ENCODE measurements around the gene TSTD1. TPM values are rescaled to one million over a fixed set of nuclear protein-coding genes. Genes with fewer than 3 reads are reported as not detected.
A peak's percentile ranks its signal among the peaks of the same experiment; 100 is the strongest.
"Not testable (repeated sequence)": the region's sequence is repeated elsewhere in the genome, so short reads cannot be mapped to it uniquely, and the experiment has no call there.

The TSTD1 gene
- polyA plus RNA-seq, 3 donors = 61.6 to 79.0 (median 67.7) TPM

DNA sequence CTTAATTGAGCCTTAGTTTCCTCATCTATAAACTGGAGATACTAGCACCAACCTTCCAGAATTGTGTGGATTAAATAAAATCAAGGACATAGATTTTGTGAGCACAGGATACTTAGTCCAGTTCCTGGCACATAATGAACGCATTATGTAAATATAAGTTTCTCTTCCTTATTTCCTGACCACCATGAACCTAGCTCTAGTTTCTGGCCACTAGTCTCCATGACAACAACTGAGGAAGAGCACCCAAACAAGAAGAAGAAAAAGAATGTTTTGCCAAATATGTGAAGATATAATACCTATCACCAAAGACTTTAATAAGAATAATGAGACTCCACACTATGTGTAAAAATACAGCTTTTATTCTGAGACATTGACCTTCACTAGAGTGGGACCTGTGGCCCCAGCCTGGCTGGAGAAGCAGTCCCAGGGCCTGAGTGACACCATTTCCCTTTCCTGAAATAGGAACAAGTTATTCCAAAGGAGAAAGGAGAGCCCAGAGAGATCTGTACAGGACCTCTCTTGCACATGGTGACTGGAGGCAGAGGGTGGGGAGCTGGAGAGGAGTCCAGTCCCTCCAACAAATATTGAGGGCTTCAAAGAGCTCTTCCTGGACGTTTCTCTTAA is 8.0 kb upstream of the TSTD1 start:
- no peak for DNase-seq

GRCh38 chr1:161045736-161046604 is 7.2 kb upstream of the TSTD1 start, which contains the start of gene USF1:
Gene USF1, minus strand, starts transcription at chr1:161045977. Its CDS starts 2,702 bp downstream, at chr1:161043275.
- DNase-seq = peak; percentile 98

DNA sequence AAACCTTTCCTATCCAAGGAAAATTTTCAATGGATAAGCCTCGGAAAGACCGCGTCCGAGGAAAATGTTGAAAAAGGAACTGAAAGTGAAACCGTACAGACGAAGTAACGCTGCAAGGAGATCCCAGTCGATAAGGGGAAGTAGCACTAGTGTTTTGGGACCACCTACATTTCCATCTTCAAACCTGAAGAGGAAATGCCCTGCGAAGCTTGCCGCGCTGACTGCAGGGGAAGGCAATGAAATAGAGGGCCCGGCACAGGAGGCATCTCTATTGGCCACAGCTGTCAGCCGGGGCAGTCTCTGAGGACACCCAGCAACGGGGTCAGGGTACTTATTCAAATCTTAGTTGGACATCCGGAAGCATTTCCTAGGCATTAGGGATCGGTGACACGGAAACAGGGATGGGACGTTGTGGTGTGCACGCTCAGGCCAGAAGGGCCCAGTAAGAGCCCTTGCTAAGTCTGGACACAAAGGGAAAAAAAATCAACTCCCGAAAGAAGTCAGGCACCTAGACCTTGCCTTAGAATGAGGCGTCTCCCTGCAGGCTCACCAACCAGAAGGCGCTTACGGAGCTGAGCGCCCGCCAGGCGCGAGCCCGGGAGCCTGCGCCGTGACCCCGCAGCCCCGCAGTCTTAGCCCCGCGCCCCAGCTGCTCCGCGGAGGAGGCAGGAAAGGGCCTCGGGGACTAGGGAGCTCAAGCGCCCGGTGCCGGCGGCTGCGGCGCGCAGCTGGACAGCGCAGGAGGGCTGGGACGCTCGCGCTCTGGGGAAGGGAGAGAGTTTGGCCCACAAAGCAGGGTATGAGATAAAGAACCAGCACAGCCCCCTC is 6.4 kb upstream of the TSTD1 start:
- DNase-seq = peak; percentile 69

GRCh38 chr1:161044535-161044907 is 5.8 kb upstream of the TSTD1 start:
- no peak for DNase-seq

DNA sequence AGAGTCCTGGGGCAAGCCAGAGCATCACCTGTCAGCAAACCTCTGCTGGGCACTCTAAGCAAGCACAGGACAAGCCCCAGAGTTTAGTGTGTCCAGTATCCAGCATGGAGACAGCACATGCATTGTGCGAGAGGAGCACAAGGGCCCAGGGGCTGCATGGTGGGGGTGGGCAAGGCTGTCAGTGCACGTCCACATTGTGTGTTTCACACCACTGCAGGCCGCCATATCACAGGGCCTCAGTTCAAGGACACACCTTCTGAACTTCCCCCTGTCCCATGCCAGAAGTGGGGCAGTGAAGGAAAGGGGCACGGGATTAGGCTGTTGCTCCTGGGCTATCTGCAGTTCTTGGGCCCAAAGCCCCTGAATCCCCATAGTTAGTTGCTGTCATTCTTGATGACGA is 782 bp upstream of the TSTD1 start:
- no peak for DNase-seq

- no peak for DNase-seq
Measured at GRCh38 chr1:161039154-161039545, 386 bp upstream of the TSTD1 start.

DNA sequence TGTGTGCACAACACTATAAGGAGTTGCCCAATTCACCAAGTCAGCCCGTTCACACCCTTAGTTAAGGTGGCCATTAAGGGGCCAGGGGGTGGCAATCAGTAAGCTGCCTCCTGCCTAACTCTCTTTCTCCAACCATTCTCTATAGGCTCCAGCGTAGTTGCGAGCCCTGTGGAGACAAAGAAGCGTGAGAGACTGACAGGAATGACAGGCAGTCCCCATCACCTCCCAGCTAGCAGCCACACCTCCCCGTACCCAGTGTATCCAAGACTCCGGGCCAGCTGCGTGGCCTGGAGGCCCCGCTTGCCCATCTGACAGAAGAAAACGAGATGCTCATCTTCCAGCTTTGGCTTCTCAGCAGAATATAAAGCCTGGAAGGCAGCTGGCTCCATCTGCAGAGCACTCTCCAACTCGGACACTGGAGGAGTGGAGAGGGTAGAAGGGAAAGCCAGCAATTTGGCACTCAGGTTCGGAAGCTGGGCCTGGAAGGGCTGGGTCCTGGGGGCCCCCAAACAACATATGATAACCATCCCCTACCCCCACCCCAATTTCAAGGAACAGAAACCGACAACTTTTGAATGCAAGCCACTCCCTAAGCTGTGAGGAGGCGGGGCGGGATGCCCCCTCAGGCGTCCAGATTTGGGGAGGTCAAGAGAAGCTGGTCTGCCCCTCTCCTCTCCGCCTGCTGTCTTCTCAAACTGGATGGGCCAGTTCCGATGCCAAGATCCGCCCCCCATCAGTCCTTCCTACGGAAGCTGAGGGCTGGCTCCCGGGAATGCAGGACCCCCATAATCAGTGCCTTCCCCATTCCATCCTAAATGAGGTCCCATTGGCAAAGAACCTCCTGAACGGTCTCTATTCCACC is 872 bp downstream of the TSTD1 start:
- no peak for DNase-seq

GRCh38 chr1:161033751-161034150 is 5.0 kb downstream of the TSTD1 start:
- DNase-seq = no peak

DNA sequence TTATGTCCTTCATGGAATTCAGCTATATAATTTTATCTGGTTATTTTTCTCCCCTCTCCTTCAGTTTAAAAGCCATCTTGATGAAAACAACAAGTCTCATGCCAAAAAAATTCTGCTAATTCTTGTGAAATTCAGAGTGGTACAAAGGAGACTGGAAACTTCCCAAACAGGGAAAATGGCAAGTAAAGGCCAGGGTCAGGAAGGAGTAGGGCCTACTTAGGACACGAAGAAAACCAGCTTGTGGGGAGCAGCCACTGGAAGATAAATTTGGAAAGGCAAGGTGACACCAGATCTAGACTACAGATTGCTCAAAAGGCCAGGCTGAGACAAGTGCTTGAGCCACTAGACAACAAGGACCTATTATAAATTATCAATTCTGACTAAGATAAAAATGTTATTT is 6.4 kb downstream of the TSTD1 start:
- no peak for DNase-seq

DNA sequence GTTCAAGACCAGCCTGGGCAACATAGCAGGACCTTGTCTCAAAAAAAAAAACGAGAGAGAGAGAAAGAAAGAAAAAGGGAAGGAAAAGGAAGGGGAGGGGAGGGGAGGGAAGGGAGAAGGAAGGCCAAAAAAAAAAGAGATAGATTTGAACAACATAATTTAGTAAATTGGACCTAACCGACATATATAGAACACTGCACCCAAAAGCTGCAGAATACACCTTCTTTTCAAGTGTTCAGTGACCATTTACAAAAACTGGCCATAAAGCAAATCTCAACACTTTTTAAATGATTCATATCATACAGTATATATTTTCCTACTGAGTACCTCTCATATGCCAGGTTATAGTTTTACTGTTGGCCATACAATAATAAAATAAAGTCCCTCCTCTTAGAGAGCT is 6.9 kb downstream of the TSTD1 start:
- no peak for DNase-seq

DNA sequence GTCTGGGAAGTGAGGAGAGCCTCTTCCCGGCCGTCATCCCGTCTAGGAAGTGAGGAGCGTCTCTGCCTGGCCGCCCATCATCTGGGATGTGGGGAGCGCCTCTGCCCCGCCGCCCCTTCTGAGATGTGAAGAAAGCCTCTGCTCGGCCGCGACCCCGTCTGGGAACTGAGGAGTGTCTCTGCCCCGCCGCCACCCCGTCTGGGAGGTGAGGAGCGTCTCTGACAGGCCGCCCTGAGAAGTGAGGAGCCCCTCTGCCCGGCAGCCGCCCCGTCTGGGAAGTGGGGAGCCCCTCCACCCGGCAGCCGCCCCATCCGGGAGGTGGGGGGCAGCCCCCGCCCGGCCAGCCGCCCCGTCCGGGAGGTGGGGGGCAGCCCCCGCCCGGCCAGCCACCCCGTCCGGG is 9.3 kb downstream of the TSTD1 start:
- not testable (repeated sequence) for DNase-seq

GRCh38 chr1:161026954-161027353 is 11.8 kb downstream of the TSTD1 start:
- DNase-seq = not testable (repeated sequence)

- not testable (repeated sequence) for DNase-seq
Measured at GRCh38 chr1:161022432-161022831, 16.3 kb downstream of the TSTD1 start.

GRCh38 chr1:161021970-161022353 is 16.8 kb downstream of the TSTD1 start:
- DNase-seq = no peak

DNA sequence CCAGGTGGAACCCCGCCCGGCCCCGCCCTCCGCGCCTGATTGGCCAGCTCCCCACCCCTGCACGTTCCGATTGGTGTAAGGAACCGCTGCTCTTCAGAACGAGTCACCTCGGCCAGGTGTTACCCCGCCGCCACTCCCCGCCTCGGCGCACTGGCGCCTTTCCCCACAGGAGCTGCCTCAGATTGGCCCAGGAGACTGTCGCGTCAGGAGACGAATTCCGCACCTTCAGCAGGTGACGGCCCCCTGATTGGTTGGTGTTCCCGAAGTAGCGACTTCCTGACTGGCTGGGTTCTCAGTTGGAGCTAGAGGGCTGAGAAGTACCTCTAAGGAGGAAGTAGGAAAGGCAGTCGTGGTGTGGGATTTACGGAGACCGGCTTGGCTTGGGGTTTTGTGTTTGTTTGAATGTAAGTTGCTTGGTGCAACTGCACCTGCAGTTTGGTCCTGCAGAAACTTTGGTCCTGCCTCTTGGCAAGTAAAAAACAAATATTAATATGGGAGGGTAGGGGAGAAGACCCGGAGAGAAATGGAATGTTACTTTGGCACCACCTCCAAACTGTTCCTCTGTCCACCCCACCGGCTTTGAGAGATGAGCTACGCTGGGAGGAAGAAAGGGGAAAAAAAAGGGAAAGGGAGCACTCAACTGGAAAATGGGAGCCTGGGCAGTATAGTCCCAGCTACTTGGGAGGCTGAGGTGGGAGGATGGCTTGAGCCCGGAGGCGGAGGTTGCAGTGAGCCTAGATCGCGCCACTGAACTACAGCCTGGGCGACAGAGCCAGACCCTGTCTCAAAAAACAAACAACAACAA is 17.4 kb downstream of the TSTD1 start:
- DNase-seq = peak; percentile 89

GRCh38 chr1:161020509-161021164 is 18.1 kb downstream of the TSTD1 start, which contains the start of gene F11R:
Gene F11R, minus strand, starts transcription at chr1:161021152. Its CDS starts 79 bp downstream, at chr1:161021073.
- peak; percentile 55 for DNase-seq

- DNase-seq = no peak
Measured at GRCh38 chr1:161019751-161020495, 18.8 kb downstream of the TSTD1 start.

GRCh38 chr1:161019111-161019660 is 19.6 kb downstream of the TSTD1 start:
- DNase-seq = not testable (repeated sequence)

DNA sequence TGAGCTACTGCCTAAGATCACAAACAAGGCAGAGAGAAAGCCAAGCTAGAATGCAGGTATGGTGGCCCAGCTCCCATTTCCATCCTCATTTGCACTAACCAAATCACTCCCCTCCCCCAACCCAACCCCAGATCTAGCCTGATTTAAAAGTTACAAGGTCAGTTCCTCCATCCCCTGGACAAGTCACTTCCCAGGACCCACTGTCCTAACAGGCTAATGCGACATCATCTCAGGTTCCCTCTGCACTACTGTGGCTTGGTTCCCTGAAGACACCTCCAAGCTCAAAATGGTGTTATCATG is 20.2 kb downstream of the TSTD1 start:
- no peak for DNase-seq
